SJSA1 (cell line): Measurements from ENCODE around the gene GRB2. TPM values are rescaled to one million over a fixed set of nuclear protein-coding genes. Genes with fewer than 3 reads are reported as not detected.
A peak's percentile ranks its signal among the peaks of the same experiment; 100 is the strongest.
"Not testable (repeated sequence)": the region's sequence is repeated elsewhere in the genome, so short reads cannot be mapped to it uniquely, and the experiment has no call there.

ENCODE experiments used
- DNase-seq, 2 experiments: peaks; one replicate each; pipeline ENCODE4 v3.0.0-alpha.2; 2015 to 2020; ENCODE audit warnings: low spot score in 2 of 2, low read depth in 1 of 2
- H3K27ac ChIP-seq: fragments of 250-450 bp; sonication (Bioruptor Pico); 2 replicates; pipeline ENCODE4 v1.5.1; 2020; ENCODE audit warnings: mild to moderate bottlenecking, moderate library complexity
- H3K27me3 ChIP-seq: fragments of 250-450 bp; sonication (Bioruptor Pico); replicated peaks from 2 replicates; pipeline ENCODE4 v1.5.1; 2020; ENCODE audit warnings: mild to moderate bottlenecking, moderate library complexity
- H3K36me3 ChIP-seq: fragments of 250-450 bp; sonication (Bioruptor Pico); 2 replicates; pipeline ENCODE4 v1.5.1; 2020; ENCODE audit warnings: mild to moderate bottlenecking
- H3K4me1 ChIP-seq: fragments of 250-450 bp; sonication (Bioruptor Pico); replicated peaks from 2 replicates; pipeline ENCODE4 v1.6.1; 2021; ENCODE audit warnings: mild to moderate bottlenecking
- H3K4me3 ChIP-seq: fragments of 250-450 bp; sonication (Bioruptor Pico); 2 replicates; pipeline ENCODE4 v1.5.1; 2020; ENCODE audit warnings: mild to moderate bottlenecking
- H3K9me3 ChIP-seq: fragments of 250-450 bp; sonication (Bioruptor Pico); replicated peaks from 2 replicates; pipeline ENCODE4 v1.5.1; 2020; ENCODE audit warnings: mild to moderate bottlenecking
- total RNA-seq: library from RNA; depleted of rRNA; stranded (reverse); fragments of >200 nt; shearing (Covaris generic); gene quantifications from 2 replicates; pipeline ENCODE4 v1.2.3, GENCODE V29; 2014

The GRB2 gene
- total RNA-seq, 1 experiment from 2014 or later = 200 TPM

GRCh38 chr17:75301502-75302206 is 103.8 kb downstream of the GRB2 start:
- H3K9me3 ChIP-seq = 0 out of 2 replicates have a peak, but pooled peaks cover 2% of the 10 kb centered on the region
- H3K27ac ChIP-seq = no peak overlapping the region
- no peak for DNase-seq
- H3K4me1 ChIP-seq = no peaks in the 10 kb centered on the region
- H3K36me3 ChIP-seq = no peaks in the 10 kb centered on the region
- no peaks in the 10 kb centered on the region for H3K27me3 ChIP-seq
- no peak overlapping the region for H3K4me3 ChIP-seq

GRCh38 chr17:75301049-75301448 is 104.4 kb downstream of the GRB2 start:
- no peaks in the 10 kb centered on the region for H3K36me3 ChIP-seq
- DNase-seq = no peak
- H3K27me3 ChIP-seq = no peaks in the 10 kb centered on the region
- no peak overlapping the region for H3K27ac ChIP-seq
- no peak overlapping the region for H3K4me3 ChIP-seq
- no peaks in the 10 kb centered on the region for H3K4me1 ChIP-seq
- 0 out of 2 replicates have a peak, but pooled peaks cover 2% of the 10 kb centered on the region for H3K9me3 ChIP-seq

DNA sequence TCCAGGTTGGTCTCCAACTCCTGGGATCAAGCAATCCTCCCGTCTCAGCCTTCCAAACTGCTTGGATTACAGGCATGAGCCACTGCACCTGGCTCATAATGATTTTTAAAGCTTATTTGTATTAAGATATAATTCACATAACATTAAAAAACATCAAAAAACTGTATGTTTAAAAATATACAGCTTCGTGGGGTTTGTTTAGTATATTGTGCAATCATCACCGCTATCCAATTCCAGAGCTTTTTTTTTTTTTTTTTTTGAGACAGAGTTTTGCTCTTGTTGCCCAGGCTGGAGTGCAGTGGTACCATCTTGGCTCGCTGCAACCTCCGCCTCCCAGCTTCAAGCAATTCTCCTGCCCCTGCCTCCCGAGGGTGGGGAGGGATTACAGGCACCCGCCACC is 105.2 kb downstream of the GRB2 start:
- no peaks in the 10 kb centered on the region for H3K27me3 ChIP-seq
- H3K27ac ChIP-seq = no peak overlapping the region
- H3K4me3 ChIP-seq = no peak overlapping the region
- no peak for DNase-seq
- H3K4me1 ChIP-seq = no peaks in the 10 kb centered on the region
- H3K36me3 ChIP-seq = no peaks in the 10 kb centered on the region
- H3K9me3 ChIP-seq = 0 out of 2 replicates have a peak, but pooled peaks cover 2% of the 10 kb centered on the region

- no peak overlapping the region for H3K27ac ChIP-seq
- 0 out of 2 replicates have a peak, but pooled peaks cover 2% of the 10 kb centered on the region for H3K9me3 ChIP-seq
- DNase-seq = no peak
- H3K4me3 ChIP-seq = no peak overlapping the region
- H3K27me3 ChIP-seq = no peaks in the 10 kb centered on the region
- H3K36me3 ChIP-seq = no peaks in the 10 kb centered on the region
- no peaks in the 10 kb centered on the region for H3K4me1 ChIP-seq
Observed at GRCh38 chr17:75295201-75296158, 110.0 kb downstream of the GRB2 start.

DNA sequence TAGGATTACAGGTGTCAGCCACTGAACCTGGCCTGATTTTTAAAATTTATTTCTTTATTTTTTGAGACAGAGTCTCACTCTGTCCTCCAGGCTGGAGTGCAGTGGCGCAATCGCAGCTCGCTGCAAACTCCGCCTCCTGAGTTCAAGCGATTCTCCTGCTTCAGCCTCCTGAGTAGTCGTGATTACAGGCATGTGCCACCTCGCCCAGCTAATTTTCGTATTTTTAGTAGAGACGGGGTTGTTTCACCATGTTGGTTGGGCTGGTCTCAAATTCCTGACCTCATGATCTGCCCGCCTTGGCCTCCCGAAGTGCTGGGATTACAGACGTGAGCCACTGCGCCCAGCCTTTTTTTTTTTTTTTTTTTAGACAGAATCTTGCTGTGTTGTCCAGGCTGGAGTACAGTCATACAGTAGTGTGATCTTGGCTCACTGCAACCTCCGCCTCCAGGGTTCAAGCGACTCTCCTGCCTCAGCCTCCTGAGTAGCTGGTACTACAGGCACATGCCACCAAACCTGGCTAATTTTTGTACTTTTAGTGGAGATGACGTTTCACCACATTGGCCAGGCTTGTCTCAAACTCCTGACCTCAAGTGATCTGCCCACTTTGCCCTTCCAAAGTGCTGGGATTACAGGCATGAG is 112.5 kb downstream of the GRB2 start:
- H3K9me3 ChIP-seq, DNase-seq, H3K27me3 ChIP-seq, H3K27ac ChIP-seq, H3K4me3 ChIP-seq, H3K4me1 ChIP-seq, H3K36me3 ChIP-seq: not testable (repeated sequence)

- H3K36me3 ChIP-seq = no peaks in the 10 kb centered on the region
- no peak for DNase-seq
- peak overlapping the region; percentile 71 for H3K27ac ChIP-seq
- peak overlapping the region; percentile 54 for H3K4me3 ChIP-seq
- H3K9me3 ChIP-seq = no peaks in the 10 kb centered on the region
- H3K4me1 ChIP-seq = peaks cover 4% of the 10 kb centered on the region; the same call in 1 of the 2 replicates
- no peaks in the 10 kb centered on the region for H3K27me3 ChIP-seq
Observed at GRCh38 chr17:75289832-75290337, 115.6 kb downstream of the GRB2 start.

GRCh38 chr17:75289115-75289831 is 116.2 kb downstream of the GRB2 start, which contains the start of gene SLC25A19:
TSS of gene SLC25A19 (minus strand) at chr17:75289433. CDS start at chr17:75286764, 2,669 bp downstream.
- DNase-seq = peak; percentile 99 to 100
- H3K4me3 ChIP-seq = peak within 1 kb of the TSS; percentile 54

DNA sequence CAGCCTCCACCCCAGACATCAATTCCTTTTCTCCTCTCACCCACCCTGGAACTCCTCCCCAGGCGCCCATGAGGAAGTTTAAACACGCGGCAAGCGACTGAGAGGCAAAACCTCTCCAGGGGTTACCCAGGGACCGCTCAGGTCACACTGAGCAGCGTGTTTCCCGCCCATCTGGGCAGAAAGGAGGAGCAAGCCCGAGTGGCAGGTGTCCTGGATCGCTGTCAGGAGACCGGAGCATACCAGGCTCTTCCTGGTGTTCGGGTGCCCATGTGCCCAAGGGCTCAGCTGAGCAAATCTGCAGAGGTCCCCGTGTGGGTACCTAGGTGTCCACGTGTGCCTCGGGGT is 116.7 kb downstream of the GRB2 start:
- Histone ChIP-seq H3K4me3 (peak overlapping the region; percentile 54), H3K27me3 (no peaks in the 10 kb centered on the region), H3K4me1 (peaks cover 4% of the 10 kb centered on the region; the same call in 1 of the 2 replicates), H3K27ac (no peak overlapping the region), H3K9me3 (no peaks in the 10 kb centered on the region), H3K36me3 (no peaks in the 10 kb centered on the region)
- no peak for DNase-seq

More at GRCh38 chr17:75289115-75289831, 116.2 kb downstream of the GRB2 start, which contains the start of gene SLC25A19:
- no peaks in the 10 kb centered on the region for H3K36me3 ChIP-seq
- peaks cover 4% of the 10 kb centered on the region; the same call in 1 of the 2 replicates for H3K4me1 ChIP-seq
- no peaks in the 10 kb centered on the region for H3K27me3 ChIP-seq
- H3K27ac ChIP-seq = peak within 1 kb of the TSS; percentile 71
- no peaks in the 10 kb centered on the region for H3K9me3 ChIP-seq

DNA sequence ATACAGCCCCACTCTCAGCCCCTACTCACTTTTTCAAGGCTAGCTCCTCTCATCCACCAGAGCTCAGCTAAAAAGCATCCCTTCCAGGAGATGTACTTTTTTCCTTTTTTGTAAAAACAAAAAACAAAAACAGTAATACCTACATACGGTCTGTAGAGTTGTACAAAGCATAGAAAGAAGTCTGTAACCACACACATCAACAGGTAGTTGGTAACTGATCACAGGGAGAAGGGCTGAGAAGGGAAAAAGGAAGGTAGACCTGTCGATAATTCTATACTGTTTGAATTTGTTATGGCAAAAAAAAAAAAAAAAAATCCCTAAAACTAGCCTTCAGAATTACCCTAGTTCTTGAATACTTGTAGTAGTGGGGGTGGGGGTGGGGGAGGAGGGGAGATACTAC is 117.1 kb downstream of the GRB2 start:
- DNase-seq = no peak
- Histone ChIP-seq H3K4me1 (peaks cover 4% of the 10 kb centered on the region; the same call in 1 of the 2 replicates), H3K36me3 (no peaks in the 10 kb centered on the region), H3K27me3 (no peaks in the 10 kb centered on the region), H3K9me3 (no peaks in the 10 kb centered on the region), H3K27ac (no peak overlapping the region), H3K4me3 (no peak overlapping the region; the same call in 1 of the 2 replicates)

- H3K36me3 ChIP-seq = peaks cover 3% of the 10 kb centered on the region
- no peak for DNase-seq
- H3K4me3 ChIP-seq = no peak overlapping the region
Observed at GRCh38 chr17:75287221-75287620, 118.3 kb downstream of the GRB2 start.

GRCh38 chr17:75285123-75285522 is 120.4 kb downstream of the GRB2 start:
- H3K27ac ChIP-seq = no peak overlapping the region
- no peak overlapping the region for H3K4me3 ChIP-seq
- no peaks in the 10 kb centered on the region for H3K27me3 ChIP-seq
- H3K9me3 ChIP-seq = no peaks in the 10 kb centered on the region
- peaks cover 4% of the 10 kb centered on the region; the same call in 1 of the 2 replicates for H3K4me1 ChIP-seq
- H3K36me3 ChIP-seq = peaks cover 10% of the 10 kb centered on the region
- DNase-seq = no peak

More at GRCh38 chr17:75287221-75287620, 118.3 kb downstream of the GRB2 start:
- Histone ChIP-seq H3K27ac (no peak overlapping the region), H3K9me3 (no peaks in the 10 kb centered on the region), H3K4me1 (peaks cover 4% of the 10 kb centered on the region; the same call in 1 of the 2 replicates), H3K27me3 (no peaks in the 10 kb centered on the region)

DNA sequence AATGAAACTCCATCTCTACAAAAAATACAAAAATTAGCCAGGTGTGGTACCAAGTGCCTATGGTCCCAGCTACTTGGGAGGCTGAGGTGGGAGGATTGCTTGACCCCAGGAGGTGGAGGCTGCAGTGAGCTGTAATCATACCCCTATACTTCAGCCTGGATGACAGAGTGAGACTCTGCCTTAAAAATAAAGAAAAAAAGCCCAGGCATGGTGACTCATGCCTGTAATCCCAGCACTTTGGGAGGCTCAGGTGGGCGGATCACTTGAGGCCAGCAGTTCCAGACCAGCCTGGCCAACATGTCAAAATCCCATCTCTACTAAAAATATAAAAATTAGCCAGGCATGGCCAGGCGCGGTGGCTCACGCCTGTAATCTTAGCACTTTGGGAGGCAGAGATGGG is 125.3 kb downstream of the GRB2 start:
- not testable (repeated sequence) for H3K4me1 ChIP-seq, H3K4me3 ChIP-seq, H3K27ac ChIP-seq, H3K9me3 ChIP-seq, H3K27me3 ChIP-seq, H3K36me3 ChIP-seq, DNase-seq

DNA sequence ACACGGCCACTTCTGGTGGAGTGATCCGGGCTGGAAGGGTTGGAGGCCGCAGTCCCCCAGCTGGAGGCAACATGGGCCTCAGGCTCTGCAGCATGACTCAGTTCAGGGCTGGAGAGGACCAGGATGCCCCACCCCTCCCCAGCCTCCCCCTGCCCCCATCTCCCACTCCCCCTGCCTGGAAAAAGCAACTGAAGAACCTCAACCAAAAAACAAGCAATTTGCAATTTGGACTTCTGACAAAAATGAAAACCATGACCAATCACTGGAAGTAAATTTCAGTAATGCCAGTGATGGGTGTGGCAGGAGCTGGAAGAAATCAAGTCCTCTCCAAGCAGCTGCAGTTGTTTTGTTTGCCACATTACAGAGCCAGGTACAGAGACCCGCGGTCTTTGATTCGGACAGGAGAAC is 127.8 kb downstream of the GRB2 start:
- H3K27ac ChIP-seq = no peak overlapping the region
- peaks cover 18% of the 10 kb centered on the region for H3K36me3 ChIP-seq
- H3K27me3 ChIP-seq = no peaks in the 10 kb centered on the region
- no peaks in the 10 kb centered on the region for H3K4me1 ChIP-seq
- H3K9me3 ChIP-seq = no peaks in the 10 kb centered on the region
- no peak for DNase-seq
- no peak overlapping the region for H3K4me3 ChIP-seq
